HPDE6-E6E7 (cell line): ENCODE measurements around the gene PSMD1.
"Not testable (repeated sequence)": the region's sequence is repeated elsewhere in the genome, so short reads cannot be mapped to it uniquely, and the experiment has no call there.

Experiments used
- DNase-seq: peaks from one replicate; pipeline ENCODE4 v3.0.0; 2011; ENCODE audit warnings: missing footprints; ENCODE audit errors: extremely low spot score

The PSMD1 gene

DNA sequence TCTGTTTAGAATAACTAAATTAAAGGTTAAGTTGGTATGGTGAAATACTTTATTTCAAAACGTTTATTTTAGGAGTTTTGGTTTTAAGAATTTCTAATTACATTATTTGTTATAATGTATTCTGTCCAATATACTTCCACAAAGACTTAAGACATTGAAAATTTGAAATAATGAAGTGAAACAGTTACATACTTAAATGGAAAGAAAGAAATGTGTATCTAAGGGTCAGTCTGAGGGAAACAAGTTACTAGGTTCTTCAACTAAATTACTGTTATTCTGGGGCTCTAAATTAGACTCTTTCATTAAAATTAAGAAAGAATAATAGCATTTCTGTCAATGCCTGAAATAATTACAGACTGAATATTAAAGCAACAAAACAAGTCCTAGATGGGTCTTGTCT lies 60.5 kb downstream of the PSMD1 start:
- no peak for DNase-seq

DNA sequence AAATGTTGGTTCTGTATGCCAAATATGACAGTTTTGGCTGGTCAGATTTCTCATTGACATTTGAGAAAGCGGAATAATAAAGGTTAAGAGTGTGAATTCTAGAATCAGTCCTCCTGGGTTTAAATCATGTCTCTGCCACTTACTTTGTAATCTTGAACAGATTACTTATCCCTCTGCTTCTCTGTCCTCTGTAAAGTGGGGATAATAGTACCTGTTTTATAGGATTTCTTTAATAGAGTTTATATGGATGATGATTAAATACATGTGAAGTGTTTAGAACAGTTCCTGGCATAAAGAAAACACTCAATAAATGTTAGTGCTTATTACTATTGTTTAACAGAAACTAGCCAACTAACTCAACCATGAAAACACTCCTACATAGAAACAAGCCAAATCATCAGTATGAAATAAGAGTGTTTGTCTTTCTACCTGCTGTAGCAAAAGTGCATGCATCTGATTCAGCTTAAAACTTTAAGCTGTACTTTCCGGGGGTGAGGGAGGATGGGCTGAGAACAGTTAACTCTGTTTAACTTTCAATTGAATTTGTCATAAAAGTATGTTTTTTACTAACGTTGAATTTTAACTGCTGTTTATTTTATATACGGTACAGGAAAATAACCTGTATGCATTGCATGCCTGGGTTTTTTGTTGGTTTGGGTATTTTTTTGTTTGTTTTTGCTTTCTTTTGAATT lies 61.4 kb downstream of the PSMD1 start:
- no peak for DNase-seq

DNA sequence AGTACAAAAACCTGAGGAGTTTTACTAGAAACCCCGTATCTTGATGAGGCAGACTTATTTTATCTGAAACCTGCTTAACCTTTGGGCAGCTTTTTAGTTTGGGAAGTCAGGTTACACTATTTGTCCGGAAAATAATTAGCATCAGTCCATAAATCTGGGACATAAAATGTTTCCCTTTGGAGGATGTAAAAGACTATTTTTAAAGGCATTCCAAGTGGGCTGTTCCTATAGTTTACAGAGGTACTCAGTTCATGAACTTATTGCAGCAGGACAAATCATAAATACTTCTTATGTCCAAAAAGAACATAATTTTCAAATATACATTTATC lies 61.9 kb downstream of the PSMD1 start:
- no peak for DNase-seq

DNA sequence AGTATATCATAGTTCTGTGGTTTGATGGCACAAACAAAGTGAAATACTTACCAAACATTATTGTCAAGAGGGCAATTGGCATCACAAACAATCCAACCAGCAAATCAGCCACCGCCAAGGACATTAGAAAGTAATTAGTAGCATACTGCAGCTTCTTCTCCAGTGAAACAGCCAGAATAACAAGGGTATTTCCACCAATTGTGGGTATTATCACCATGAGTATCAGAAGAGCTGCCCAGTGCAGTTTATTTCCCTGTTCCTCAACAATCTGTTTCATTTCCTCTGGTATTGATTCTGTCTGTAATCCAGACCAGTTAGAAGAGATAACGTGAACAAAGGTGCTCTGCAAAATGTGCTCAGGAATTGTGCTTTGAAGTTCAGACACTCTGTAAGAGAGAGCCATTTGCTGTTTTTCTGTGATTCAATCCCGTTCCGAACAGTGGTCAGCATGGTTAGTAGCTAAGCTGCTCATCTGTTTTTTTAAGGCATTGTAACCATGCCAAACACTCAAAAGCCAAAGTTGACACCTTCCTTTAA lies 66.8 kb downstream of the PSMD1 start:
- DNase-seq, result no peak

DNA sequence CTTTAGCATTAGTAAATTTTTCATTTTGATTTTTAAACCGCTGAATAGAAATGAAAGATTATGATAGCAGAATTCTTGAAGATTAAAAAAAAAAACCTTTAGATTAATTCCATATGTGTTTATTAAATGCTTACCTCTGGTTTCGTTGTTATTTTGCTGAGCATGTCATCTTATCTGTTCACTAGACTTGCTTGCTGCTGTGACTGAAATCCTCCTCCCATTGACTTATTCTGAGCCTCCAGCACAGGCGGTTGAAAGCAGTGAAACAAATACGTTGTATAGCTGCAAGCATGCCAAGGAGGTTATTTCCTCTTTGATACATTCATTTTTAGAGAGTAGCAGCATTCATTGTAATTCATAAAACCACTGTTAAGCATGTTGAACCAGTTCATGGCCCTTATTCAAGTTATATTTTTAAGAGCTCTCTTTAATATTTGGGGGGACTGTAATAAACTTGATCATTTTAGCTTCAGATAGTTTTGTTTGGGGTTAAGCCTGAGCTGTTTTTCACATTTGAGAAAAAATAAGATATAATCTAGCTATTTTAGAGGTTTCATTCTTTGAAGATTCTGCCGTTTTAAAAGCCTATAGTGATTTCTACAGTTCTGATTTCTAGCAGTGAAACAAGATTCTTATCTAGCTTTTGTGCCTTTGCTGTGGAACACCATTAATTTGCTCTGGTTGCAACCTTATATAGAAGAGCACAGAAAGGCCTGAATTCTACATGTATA lies 68.3 kb downstream of the PSMD1 start, which contains the start of gene HTR2B:
TSS of gene HTR2B (minus strand) at position 205 of the 731 bp plus-strand sequence. CDS start 1,278 bp downstream, outside the sequence.
- no peak for DNase-seq

DNA sequence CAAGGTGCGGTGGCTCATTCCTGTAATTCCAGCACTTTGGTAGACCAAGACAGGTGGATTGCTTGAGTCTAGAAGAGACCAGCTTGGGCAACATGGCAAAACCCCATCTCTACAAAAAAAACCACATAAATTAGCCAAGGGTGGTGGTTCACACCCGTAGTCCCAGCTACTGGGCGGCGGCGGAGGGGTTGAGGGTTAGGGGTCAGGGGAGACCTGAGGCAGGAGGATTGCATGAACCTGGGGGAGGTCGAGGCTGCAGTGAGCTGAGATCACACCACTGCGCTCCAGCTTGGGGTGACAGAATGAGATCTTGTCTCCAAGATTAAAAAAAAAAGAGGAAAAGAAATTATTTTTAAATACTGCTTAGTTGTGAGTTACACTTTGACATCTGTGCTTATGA lies 69.5 kb downstream of the PSMD1 start:
- no peak for DNase-seq

DNA sequence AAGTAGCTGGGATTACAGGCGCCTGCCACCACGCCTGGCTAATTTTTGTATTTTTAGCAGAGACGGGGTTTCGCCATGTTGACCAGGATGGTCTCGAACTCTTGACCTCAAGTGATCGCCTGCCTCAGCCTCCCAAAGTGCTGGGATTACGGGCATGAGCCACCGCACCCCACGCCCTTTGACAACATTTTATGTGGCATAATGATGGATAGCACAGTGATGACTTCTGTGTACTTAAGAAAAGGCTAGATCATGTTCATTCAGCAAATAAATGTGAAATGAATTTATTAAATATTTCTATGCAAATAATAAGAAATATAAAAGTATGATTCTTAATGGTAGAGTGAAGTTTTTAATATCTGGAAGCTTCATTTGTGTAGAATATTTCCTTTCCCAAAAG lies 70.8 kb downstream of the PSMD1 start:
- DNase-seq, result no peak

DNA sequence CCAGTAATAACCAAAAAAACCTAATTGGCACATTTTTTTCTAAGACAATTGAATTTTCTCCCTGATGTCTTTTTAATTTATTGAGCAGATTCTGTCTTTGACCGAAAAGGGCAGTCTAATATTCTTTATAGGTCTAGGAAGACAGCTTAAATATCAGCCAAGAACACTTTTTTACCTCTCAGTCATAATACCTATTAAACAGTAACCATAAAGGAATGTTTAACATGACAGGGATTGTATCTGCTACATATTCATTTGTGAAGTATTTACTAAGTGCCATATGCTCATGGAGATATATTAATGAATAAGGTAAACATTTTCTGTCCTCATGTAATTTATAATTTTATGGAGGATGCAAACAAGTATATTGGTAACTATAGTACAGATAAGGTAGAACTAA lies 71.3 kb downstream of the PSMD1 start:
- DNase-seq, result no peak

DNA sequence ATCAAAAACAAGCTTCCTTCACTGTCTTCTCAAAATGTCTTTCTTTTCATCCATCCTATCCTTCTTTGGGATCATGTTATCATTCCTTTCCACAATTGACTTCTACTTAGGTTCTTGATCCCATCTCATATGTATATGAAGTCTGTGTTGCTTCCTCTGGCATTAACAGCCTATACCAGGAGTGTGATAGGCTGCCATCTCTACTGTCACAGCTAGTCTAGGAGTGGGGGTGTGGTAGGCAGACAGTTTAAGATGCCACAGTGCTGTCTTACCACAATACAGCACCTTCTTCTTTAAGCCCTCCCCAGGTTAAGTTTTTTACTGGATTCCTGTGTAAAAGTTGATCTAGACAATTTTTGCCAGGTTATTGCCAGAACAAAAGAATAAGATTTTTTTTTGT lies 71.9 kb downstream of the PSMD1 start:
- no peak for DNase-seq

DNA sequence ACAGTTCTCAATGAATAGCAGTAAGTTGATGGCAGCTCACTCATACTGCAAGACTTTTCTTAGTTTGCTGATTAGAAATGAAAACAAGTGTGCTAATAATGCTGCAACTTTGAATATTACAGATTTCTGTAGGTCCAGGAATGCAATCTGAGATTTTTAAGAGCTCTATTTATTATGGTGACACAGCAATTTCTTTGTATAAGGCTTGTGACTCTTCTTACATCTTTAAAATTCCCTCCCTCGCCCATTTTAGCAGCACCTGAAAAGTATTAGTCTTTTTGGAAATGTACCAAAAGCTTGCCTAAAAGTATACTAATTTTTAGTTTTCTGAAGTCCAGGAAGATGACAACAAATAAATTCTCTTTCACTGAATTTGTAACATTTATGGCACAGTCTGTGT lies 72.5 kb downstream of the PSMD1 start:
- DNase-seq, result no peak

DNA sequence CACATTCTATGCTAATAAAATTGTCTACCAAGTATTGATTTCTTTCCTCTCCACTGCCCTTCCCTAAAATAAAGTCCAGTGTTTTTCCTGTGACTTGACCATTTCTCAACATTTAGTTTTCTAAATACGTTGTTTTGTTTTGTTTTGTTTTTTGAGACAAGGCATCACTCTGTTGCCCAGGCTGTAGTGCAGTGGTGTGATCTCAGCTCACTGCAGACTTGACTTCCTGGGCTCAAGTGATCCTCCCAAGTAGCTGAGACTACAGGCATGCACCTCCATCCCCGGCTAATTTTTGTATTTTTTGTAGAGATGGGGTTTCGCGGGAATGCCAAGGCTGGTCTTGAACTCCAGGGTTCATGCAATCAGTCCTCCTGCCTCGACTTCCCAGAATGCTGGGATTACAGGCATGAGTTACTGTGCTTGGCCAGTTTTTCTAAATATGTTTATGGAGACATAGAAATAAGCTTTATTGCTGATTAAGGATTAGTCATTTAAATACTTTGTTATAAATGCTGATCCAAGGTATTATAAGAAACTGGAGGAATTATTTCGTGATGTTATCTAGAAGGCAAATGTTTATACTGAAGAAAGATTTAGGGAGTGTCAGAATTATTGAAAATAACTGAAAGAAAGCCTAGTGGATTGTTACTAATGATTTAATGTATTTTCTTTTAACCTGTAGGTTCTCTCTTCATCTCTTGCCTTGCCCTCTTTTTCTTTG lies 73.8 kb downstream of the PSMD1 start:
- DNase-seq, result no peak

DNA sequence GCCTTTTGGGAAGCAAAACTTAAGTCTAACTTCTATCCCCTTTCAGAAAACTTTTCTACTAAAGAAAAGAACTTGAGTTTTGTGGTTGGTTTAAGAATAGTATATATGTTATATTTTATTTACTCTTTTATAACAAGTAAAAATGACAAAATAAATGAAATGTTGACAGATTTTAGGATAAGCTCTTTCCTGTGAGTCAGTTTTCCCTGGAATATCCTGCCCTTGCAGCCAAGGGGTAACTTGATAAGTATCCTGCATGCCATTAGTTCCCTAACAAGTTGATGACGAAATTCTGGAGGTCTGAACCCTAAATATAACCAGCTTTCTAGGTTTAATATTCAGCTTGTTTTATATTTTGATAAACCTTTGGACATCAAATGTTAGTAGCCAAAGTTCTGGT lies 75.5 kb downstream of the PSMD1 start:
- DNase-seq, result no peak

DNA sequence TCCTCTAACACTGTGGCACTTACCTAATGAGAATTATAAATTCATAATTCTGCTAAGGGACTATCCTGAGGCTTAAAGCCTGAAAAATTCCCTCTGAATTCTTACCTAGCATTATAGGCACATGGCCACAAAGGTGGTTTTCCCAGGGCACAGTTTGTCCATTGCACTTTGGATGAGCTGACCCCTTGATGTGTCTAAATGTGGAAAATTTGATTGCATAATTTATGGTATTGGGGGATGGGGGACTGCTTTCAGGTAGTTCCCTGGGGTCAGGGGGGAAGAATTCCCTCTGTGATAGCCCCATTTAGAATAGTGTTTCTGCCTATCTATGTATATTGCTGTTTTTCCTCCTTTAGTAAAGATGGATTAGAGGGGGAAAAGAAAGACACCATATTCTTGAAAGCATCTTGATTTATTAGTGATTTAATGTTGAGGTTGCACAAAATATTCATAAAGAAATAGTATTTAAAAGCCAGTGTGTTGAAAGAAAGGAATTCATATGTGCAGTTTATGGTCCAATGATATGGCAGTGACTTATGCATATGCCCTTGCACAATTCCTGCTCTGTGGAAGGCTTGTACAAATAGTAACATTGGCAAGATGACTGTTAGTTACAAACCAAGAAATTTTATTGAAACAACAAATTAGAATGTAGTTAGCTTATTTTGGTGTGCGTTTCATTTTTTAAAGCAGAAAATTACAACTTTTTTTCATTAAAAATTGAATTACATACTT lies 76.9 kb downstream of the PSMD1 start:
- no peak for DNase-seq

DNA sequence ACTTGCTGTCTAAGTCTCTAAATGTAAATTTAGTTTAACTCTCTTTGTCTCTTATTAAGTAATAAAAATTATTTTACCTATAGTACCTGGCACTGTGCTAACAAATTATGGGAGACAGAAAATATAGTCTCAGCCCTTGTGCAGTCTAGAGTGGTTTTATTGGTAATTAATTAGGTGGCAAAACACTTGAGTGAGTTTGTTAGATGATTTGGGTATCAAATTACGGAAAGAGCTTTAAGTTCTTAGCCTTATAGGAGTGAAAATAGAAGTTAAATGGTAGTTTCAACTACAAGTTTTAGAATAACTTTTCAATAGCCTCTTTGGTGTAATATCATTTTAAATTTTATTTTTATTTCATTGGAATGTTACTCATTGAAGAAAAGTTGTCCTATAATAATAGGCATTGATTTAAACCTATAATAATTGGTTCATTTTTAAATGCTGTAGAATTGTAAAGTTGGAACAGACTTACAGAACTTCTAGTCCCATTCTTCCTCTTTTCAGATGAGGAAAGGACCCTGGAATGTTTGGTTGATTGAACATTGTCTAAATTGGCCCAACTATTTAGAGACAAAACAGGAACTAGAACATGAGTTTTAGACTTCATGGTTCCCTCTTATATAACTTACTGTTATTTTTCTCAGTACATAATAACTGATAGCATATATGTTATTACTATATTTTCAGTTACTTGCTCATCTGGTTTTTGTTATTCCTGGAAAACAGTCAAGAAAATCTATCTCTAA lies 78.4 kb downstream of the PSMD1 start:
- DNase-seq, result no peak

DNA sequence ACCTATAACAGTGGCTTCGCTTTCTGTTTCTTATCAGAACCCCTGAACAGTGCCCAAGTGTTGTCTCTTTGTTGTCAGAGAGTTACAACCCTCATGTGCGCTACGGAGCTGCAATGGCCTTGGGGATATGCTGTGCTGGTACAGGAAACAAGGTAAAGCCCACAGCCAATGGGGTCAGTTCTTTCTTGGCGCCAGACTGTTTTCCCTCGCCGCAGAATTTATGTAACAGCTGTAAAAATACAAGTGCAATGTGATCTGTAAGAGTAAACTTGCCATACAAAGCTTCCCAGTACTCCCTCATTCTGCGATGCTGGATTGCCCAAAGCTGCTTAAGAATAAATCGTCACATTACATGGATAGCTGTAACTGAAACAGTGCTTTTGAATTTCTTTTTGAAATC lies 82.0 kb downstream of the PSMD1 start:
- DNase-seq, result no peak

DNA sequence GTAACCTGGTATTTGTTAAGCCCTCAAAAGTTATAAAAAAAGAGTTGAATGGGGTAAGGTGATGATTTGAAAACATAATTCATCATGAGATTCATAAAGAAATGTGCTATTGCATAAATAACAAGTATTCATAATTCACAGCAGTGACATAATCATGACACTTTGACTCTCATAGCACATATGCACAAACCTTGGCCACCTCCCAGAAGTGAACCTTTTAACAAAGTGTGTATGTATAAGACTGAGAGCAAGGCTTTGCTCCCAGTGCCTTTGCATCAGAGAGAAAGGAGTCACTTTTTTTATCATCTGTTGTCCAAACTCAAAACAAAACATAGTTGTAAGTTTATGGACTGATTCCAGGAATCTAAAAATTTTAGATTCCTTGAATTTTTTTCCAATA lies 83.1 kb downstream of the PSMD1 start:
- no peak for DNase-seq

DNA sequence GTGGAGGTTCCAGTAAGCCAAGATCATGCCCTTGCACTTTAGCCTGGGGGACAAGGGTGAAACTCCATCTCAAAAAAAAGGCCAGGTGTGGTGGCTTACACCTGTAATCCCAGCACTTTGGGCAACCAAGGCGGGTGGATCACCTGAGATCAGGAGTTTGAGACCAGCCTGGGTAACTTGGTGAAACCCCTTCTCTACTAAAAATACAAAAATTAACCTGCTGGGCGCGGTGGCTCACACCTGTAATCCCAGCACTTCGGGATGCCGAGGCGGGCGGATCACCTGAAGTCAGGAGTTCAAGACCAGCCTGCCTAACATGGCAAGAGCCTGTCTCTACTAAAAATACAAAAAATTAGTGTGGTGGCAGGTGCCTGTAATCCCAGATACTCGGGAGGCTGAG lies 84.1 kb downstream of the PSMD1 start:
- not testable (repeated sequence) for DNase-seq

DNA sequence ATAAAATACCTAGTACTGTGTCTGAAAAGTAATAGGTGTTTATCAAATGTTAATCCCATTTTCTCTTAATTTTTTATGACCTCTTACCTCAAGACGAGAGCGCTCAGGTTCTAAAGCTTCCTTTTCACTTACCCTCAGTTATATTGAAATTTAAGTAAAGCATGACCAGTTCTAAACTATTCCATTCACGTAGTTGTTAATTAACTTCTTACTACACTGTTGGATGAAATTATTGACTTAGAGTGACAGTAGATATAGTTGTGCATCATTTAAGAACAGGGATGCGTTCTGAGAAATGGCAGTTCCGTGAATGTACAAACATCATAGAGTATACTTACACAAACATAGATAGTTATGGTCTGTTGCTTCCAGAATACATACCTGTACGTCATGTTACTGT lies 88.2 kb downstream of the PSMD1 start:
- no peak for DNase-seq

DNA sequence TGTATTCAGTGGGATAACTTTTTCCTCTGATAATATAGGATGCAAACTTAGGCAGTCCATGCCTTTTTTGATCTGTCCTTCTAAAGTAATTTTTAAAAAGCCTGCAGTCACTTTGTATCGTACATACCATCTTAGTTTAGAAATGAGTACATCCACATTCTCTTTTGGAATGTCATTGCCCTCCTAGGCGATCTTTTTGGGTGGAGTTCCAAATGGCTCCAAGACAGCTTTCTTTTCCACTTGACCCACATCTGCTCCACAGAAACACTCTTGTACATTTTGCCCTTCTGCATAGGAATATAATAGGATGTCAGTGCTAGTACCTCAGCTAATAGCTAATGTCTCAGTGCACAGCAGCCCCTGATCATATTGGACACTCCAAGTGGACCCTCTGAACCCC lies 90.0 kb downstream of the PSMD1 start:
- DNase-seq, result no peak

DNA sequence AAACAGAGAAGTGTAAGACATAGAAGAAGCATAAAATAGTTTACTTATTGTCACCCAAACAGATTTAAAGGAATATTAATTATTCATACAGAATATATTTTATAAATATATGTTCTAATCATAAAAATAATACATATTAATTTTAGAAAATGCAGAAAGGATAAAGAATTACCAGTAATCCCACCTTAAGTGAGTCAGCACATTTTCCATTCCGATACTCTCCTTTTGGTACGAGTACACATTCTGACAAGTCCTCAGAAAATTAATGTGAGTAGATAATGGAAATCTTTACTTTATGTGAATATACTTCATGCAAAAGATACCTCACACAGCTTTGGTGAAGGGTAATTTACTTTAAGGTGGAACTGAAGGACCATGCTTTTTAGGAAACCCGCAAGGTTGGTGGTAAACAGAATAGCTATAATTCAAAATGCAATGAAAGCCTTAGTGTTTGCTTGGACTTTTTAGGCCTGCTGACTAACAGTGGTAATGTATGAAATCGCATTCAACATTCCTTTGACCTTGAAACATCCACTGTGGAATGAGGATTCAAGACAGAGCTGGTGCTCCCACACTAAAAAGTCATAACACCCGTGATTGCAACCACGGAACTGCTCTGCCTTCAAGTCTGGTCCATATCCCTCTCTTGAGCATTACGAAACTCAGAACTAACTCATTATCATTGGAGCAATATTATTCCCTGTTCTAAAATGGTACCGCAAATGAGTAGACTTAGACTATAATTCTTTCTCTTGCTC lies 96.3 kb downstream of the PSMD1 start:
- no peak for DNase-seq

DNA sequence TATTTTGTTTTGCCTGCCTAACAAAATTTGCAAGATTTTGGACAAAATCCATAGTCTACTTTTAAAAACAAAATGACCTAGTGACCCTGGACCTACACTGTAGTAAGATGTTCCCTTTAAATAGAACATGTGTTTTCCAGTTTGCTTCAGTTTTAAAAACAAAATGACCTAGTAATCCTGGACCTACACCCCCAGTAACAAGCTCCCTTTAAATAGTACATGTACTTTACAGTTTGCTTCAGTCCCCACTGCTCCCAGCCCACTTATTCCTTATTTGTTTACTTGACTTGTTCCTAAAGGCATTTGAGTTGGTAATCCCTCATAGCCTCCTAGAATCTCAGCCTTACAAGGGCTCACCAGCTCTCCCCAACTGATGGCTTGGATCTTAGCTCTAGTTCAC lies 102.6 kb downstream of the PSMD1 start:
- no peak for DNase-seq
